Neural cell (in vitro differentiated cells): ENCODE data around the gene BMPR1A. TPM values are rescaled to one million over a fixed set of nuclear protein-coding genes. Genes with fewer than 3 reads are reported as not detected.

Experiments used
- H2AFZ ChIP-seq: fragments of 200-600, 300-800 bp; sonication (generic), shearing (Covaris generic); 2 replicates; pipeline ENCODE4 v1.6.0; 2014; ENCODE audit warnings: low read depth, mild to moderate bottlenecking, antibody characterized with exemption, low read length, moderate library complexity
- H3F3A ChIP-seq: fragments of 200-600 bp; shearing (Covaris generic); 2 replicates; pipeline ENCODE4 v1.6.1; 2016; ENCODE audit warnings: mild to moderate bottlenecking, moderate library complexity, mixed read lengths, antibody characterized with exemption, low read length; ENCODE audit not compliant: insufficient read depth, poor library complexity, severe bottlenecking
- H3K27ac ChIP-seq: fragments of 200-600, 300-800 bp; sonication (generic), shearing (Covaris generic); 2 replicates; pipeline ENCODE4 v1.5.1; 2014; ENCODE audit warnings: mild to moderate bottlenecking, low read length, moderate library complexity
- H3K27me3 ChIP-seq: fragments of 300-800, 200-600 bp; sonication (generic), shearing (Covaris generic); 2 replicates; pipeline ENCODE4 v1.6.0; 2014; ENCODE audit warnings: mild to moderate bottlenecking, low read depth, low read length, moderate library complexity; ENCODE audit not compliant: insufficient read depth
- H3K36me3 ChIP-seq: fragments of 300-800, 200-600 bp; sonication (generic), shearing (Covaris generic); 2 replicates; pipeline ENCODE4 v1.5.1; 2014; ENCODE audit warnings: mild to moderate bottlenecking, antibody characterized with exemption, low read length, moderate library complexity; ENCODE audit not compliant: insufficient read depth
- H3K4me2 ChIP-seq: fragments of 300-800, 200-600 bp; sonication (generic), shearing (Covaris generic); 2 replicates; pipeline ENCODE4 v1.6.0; 2014; ENCODE audit warnings: mild to moderate bottlenecking, low read length
- H3K4me3 ChIP-seq: fragments of 300-800, 200-600 bp; sonication (generic), shearing (Covaris generic); 2 replicates; pipeline ENCODE4 v1.5.1; 2014; ENCODE audit warnings: mild to moderate bottlenecking, low read length, moderate library complexity
- H3K79me2 ChIP-seq: fragments of 200-600 bp; shearing (Covaris generic); replicated peaks from 2 replicates; pipeline ENCODE4 v1.6.0; 2014; ENCODE audit warnings: mild to moderate bottlenecking, low read length, moderate library complexity; ENCODE audit not compliant: insufficient read depth
- H3K9ac ChIP-seq: fragments of 300-800, 200-600 bp; sonication (generic), shearing (Covaris generic); 2 replicates; pipeline ENCODE4 v1.6.1; 2016; ENCODE audit warnings: mild to moderate bottlenecking, low read length, mixed read lengths
- H3K9me2 ChIP-seq: fragments of 200-600 bp; shearing (Covaris generic); 2 replicates; pipeline ENCODE4 v1.6.1; 2016; ENCODE audit warnings: mild to moderate bottlenecking, low read length, mixed read lengths; ENCODE audit not compliant: insufficient read depth
- H3K9me3 ChIP-seq: fragments of 200-600, 300-800 bp; sonication (generic), shearing (Covaris generic); 2 replicates; pipeline ENCODE4 v1.6.1; 2016; ENCODE audit warnings: mild to moderate bottlenecking, mixed run types, low read length, moderate library complexity, mixed read lengths
- H4K20me1 ChIP-seq: fragments of 200-600 bp; shearing (Covaris generic); 2 replicates; pipeline ENCODE4 v1.6.1; 2016; ENCODE audit warnings: mild to moderate bottlenecking, mixed run types; ENCODE audit not compliant: insufficient read depth
- CTCF ChIP-seq: fragments of 450-650 bp; IDR thresholded peaks from 2 replicates; pipeline ENCODE4 v1.5.1; 2014; ENCODE audit warnings: antibody characterized with exemption, mild to moderate bottlenecking, moderate library complexity; ENCODE audit not compliant: poor library complexity, severe bottlenecking
- EP300 ChIP-seq: fragments of 450-650 bp; conservative IDR thresholded peaks from 2 replicates; pipeline ENCODE4 v1.6.1; 2014; ENCODE audit warnings: antibody characterized with exemption, mild to moderate bottlenecking, moderate library complexity; ENCODE audit not compliant: poor library complexity, severe bottlenecking
- EZH2 ChIP-seq: fragments of 200-600, 300-800 bp; shearing (Covaris generic), sonication (generic); IDR thresholded peaks from 2 replicates; pipeline ENCODE4 v1.6.1; 2014; ENCODE audit warnings: antibody characterized with exemption, low read length, borderline replicate concordance, mild to moderate bottlenecking; ENCODE audit not compliant: insufficient read depth, poor library complexity, severe bottlenecking
- MXI1 ChIP-seq: fragments of 450-650 bp; conservative IDR thresholded peaks from 2 replicates; pipeline ENCODE4 v1.6.1; 2014; ENCODE audit warnings: antibody characterized with exemption, mild to moderate bottlenecking; ENCODE audit not compliant: poor library complexity, severe bottlenecking
- POLR2AphosphoS5 ChIP-seq: IDR thresholded peaks from 2 replicates; pipeline ENCODE4 v1.6.1; 2012
- RAD21 ChIP-seq: fragments of 450-650 bp; conservative IDR thresholded peaks from 2 replicates; pipeline ENCODE4 v1.6.1; 2014; ENCODE audit warnings: antibody characterized with exemption, mild to moderate bottlenecking, moderate library complexity
- REST ChIP-seq: IDR thresholded peaks from 2 replicates; pipeline ENCODE4 v1.6.1; 2012; ENCODE audit warnings: borderline replicate concordance
- SMC3 ChIP-seq: fragments of 450-650 bp; conservative IDR thresholded peaks from 2 replicates; pipeline ENCODE4 v1.6.1; 2014; ENCODE audit warnings: antibody characterized with exemption, mild to moderate bottlenecking, moderate library complexity; ENCODE audit not compliant: poor library complexity
- TAF1 ChIP-seq: IDR thresholded peaks from 2 replicates; pipeline ENCODE4 v1.6.1; 2012; ENCODE audit warnings: low read depth
- polyA plus RNA-seq: library from polyadenylated mRNA; depleted of rRNA; stranded (reverse); fragments of >200 nt; gene quantifications from 2 replicates; pipeline ENCODE4 v1.2.3, GENCODE V29; 2014

The BMPR1A gene
- polyA plus RNA-seq, 1 donor from 2014 or later, result 29.9 TPM

GRCh38 chr10:86862373-86862772 lies 106.0 kb downstream of the BMPR1A start:
- TF ChIP-seq TAF1, result no peak
- TF ChIP-seq REST, result no peak
- TF ChIP-seq POLR2AphosphoS5, result no peak
- TF ChIP-seq MXI1, result no peak
- TF ChIP-seq SMC3, result no peak
- TF ChIP-seq EP300, result no peak
- TF ChIP-seq RAD21, result no peak
- TF ChIP-seq CTCF, result no peak
- no peak overlapping the region for H2AFZ ChIP-seq
- H3K79me2 ChIP-seq, result no peaks in the 10 kb centered on the region
- no peaks in the 10 kb centered on the region for H3F3A ChIP-seq
- no peaks in the 10 kb centered on the region for H3K27me3 ChIP-seq
- no peak overlapping the region for H3K4me3 ChIP-seq
- no peaks in the 10 kb centered on the region for H3K36me3 ChIP-seq
- H3K27ac ChIP-seq, result no peak overlapping the region
- no peak overlapping the region for H3K9ac ChIP-seq
- H4K20me1 ChIP-seq, result no peaks in the 10 kb centered on the region
- no peak overlapping the region for H3K4me2 ChIP-seq
- H3K9me2 ChIP-seq, result no peaks in the 10 kb centered on the region
- no peaks in the 10 kb centered on the region for H3K9me3 ChIP-seq

GRCh38 chr10:86862786-86863483 lies 106.5 kb downstream of the BMPR1A start:
- Histone ChIP-seq H3K9ac (no peak overlapping the region), H2AFZ (no peak overlapping the region), H3F3A (no peaks in the 10 kb centered on the region), H3K36me3 (no peaks in the 10 kb centered on the region), H3K4me2 (no peak overlapping the region), H3K9me2 (no peaks in the 10 kb centered on the region), H3K9me3 (no peaks in the 10 kb centered on the region), H4K20me1 (no peaks in the 10 kb centered on the region), H3K27ac (no peak overlapping the region), H3K27me3 (no peaks in the 10 kb centered on the region), H3K79me2 (no peaks in the 10 kb centered on the region), H3K4me3 (no peak overlapping the region)
- TF ChIP-seq EZH2 (no peak), CTCF (no peak), SMC3 (no peak), EP300 (no peak), REST (no peak), MXI1 (no peak), POLR2AphosphoS5 (no peak), RAD21 (no peak), TAF1 (no peak)
